Thoracic aorta (tissue), 2 donors: ENCODE results near the gene HECW1. TPM values are rescaled to one million over a fixed set of nuclear protein-coding genes. Genes with fewer than 3 reads are reported as not detected.
"Not testable (repeated sequence)": the region's sequence is repeated elsewhere in the genome, so short reads cannot be mapped to it uniquely, and the experiment has no call there.

Source experiments
- ATAC-seq: fragments of 150-250 bp; one replicate; pipeline ENCODE4 v1.8.0; 2017; ENCODE audit warnings: low read depth; ENCODE audit not compliant: insufficient number of reproducible peaks, low FRiP score
- DNase-seq: peaks from one replicate; pipeline ENCODE4 v3.0.0-alpha.2; 2020; ENCODE audit warnings: low spot score
- H3K27ac ChIP-seq, 2 donors: fragments of 200-600 bp; sonication (generic); 1 replicate in 1 of 2; 2 replicates in 1 of 2; pipeline ENCODE4 v1.5.1; 2016; ENCODE audit warnings: mild to moderate bottlenecking in 2 of 2, moderate library complexity in 2 of 2
- H3K27me3 ChIP-seq: fragments of 200-600 bp; sonication (generic); replicated peaks from 2 replicates; pipeline ENCODE4 v1.6.0; 2016; ENCODE audit warnings: mild to moderate bottlenecking; ENCODE audit not compliant: insufficient read depth
- H3K36me3 ChIP-seq: fragments of 200-600 bp; sonication (generic); one replicate; pipeline ENCODE4 v1.5.1; 2016
- H3K4me1 ChIP-seq, 2 donors: fragments of 200-600 bp; sonication (generic); 1 replicate in 1 of 2; 2 replicates in 1 of 2; pipeline versions ENCODE4 v1.5.1 to v1.6.0; 2016; ENCODE audit warnings: low read depth in 2 of 2, mild to moderate bottlenecking in 1 of 2; ENCODE audit not compliant: control insufficient read depth in 1 of 2
- H3K4me3 ChIP-seq: fragments of 200-600 bp; sonication (generic); 2 replicates; pipeline ENCODE4 v1.5.1; 2016; ENCODE audit warnings: mild to moderate bottlenecking
- H3K9me3 ChIP-seq: fragments of 200-600 bp; sonication (generic); 2 replicates; pipeline ENCODE4 v1.5.1; 2016
- total RNA-seq, 2 donors: library from RNA; depleted of rRNA; stranded (reverse); fragments of >200 nt; gene quantifications; one replicate each; pipeline versions ENCODE4 v1.1.0 to v1.2.3, GENCODE V29; 2016
- TF ChIP-seq, protein P1 (sequence below): fragments of 200-600 bp; sonication (generic); IDR thresholded peaks from one replicate; pipeline ENCODE4 v1.5.1; 2019; ENCODE audit warnings: antibody characterized with exemption

The HECW1 gene
- total RNA-seq, 2 donors from 2014 or later = 0.28 to 2.3 TPM

DNA sequence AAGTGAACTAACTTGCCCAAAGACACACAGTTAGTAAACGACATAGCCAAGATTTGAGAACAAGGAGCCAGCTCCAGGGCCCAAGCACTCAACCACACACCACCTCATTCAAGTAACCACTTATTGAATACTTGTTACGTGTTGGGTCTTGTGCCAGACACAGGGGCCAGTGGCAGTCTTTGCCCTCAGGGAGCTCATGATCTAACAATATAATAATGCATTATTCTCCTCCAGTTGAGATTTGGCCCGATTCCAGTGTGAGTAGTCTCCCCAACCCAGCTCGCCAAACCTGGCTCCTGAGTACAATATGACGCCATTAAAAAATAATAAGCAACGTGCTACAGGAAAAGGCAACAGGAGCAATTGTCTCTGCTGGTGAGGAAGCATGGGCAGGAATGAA, 456.1 kb downstream of the HECW1 start:
- TF ChIP-seq, protein P1, sequence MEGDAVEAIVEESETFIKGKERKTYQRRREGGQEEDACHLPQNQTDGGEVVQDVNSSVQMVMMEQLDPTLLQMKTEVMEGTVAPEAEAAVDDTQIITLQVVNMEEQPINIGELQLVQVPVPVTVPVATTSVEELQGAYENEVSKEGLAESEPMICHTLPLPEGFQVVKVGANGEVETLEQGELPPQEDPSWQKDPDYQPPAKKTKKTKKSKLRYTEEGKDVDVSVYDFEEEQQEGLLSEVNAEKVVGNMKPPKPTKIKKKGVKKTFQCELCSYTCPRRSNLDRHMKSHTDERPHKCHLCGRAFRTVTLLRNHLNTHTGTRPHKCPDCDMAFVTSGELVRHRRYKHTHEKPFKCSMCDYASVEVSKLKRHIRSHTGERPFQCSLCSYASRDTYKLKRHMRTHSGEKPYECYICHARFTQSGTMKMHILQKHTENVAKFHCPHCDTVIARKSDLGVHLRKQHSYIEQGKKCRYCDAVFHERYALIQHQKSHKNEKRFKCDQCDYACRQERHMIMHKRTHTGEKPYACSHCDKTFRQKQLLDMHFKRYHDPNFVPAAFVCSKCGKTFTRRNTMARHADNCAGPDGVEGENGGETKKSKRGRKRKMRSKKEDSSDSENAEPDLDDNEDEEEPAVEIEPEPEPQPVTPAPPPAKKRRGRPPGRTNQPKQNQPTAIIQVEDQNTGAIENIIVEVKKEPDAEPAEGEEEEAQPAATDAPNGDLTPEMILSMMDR = no peak
- Histone ChIP-seq H3K9me3 (no peaks in the 10 kb centered on the region), H3K4me1 (no peaks in the 10 kb centered on the region), H3K27me3 (no peaks in the 10 kb centered on the region), H3K27ac (no peak overlapping the region), H3K36me3 (no peaks in the 10 kb centered on the region), H3K4me3 (no peak overlapping the region)
- ATAC-seq (no peak), DNase-seq (no peak)

DNA sequence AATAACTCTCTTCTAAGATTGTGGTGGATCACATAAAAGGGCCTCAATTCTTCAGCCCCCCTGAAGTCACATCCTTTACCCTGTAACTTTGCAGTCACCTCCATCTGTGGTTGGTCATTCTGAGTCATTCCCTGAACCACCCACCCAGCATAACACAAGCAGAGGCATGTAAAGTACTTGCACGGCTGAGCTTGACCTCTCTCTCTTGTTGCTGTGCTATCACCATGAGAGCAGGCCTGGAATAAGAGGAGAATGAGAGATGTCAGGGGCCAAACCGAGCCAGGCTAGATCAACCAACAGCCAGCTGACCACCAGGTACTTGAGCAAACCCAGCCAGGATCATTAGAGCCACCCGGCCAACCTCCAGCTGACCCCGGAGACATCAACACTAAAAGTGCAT, 457.0 kb downstream of the HECW1 start:
- ATAC-seq (no peak), DNase-seq (no peak)
- Histone ChIP-seq H3K9me3 (no peaks in the 10 kb centered on the region), H3K4me1 (no peaks in the 10 kb centered on the region), H3K36me3 (no peaks in the 10 kb centered on the region), H3K27me3 (no peaks in the 10 kb centered on the region), H3K4me3 (no peak overlapping the region), H3K27ac (no peak overlapping the region)
- TF ChIP-seq, protein P1 = no peak

DNA sequence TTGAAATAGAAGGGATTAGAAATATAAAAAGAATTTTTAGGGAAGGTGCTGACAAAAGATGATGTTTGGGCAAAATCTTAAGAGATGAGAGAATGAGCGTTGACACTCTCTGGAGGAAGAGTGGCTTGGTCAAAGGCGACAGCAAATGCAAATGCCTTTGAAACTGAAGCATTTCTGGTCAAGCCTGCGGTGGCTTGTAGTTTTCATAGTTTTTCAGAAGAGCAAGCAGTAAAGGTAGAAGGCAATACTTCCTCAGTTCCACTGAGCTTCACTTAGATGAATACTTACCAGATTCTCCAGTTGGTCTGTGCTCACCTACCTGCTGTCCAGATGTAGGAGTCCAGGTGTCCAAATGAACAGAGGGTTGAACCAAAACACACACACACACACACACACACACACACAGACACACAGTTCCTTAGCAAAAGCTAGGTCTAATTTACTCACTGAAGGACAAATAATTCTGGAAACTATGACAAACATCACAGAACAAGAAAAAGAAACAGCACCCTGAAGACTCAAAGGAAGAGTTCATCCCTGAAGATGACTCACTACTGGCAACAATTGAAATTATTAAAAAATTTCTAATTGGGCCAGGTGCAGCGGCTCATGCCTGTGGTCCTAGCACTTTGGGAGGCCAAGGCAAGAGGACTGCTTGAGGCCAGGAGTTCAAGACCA, 458.4 kb downstream of the HECW1 start:
- DNase-seq (no peak), ATAC-seq (no peak)
- no peaks in the 10 kb centered on the region for H3K27me3 ChIP-seq
- no peaks in the 10 kb centered on the region for H3K4me1 ChIP-seq
- H3K4me3 ChIP-seq = no peak overlapping the region
- H3K36me3 ChIP-seq = no peaks in the 10 kb centered on the region
- TF ChIP-seq, protein P1 = no peak
- H3K27ac ChIP-seq = no peak overlapping the region
- no peaks in the 10 kb centered on the region for H3K9me3 ChIP-seq

DNA sequence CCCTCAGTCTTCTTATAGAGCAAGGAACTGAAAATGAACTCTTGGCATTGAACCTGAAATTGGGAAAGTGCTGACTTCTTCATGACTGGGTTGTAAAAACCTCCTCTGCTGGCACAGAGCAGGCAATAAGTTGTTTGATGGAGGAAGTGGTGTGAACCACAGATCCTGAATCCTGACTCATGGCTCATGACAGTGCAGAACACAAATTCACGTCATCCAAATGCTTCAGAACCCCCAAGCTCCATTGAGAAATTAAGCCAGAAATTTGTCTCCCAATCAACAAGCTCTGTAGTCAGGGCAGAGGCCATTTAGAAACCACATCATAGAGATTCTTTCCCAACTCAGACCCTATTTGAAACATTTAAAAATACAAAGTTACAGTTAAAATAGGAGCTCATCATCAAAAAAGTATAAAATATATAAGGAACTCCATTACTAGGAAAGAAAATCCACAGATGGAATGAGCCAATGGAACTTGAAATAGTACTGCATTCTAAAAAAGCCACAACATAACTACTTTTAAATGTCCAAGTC, 460.1 kb downstream of the HECW1 start:
- no peaks in the 10 kb centered on the region for H3K27me3 ChIP-seq
- no peaks in the 10 kb centered on the region for H3K4me1 ChIP-seq
- no peak overlapping the region for H3K4me3 ChIP-seq
- DNase-seq = no peak
- peak; percentile 69 for ATAC-seq
- no peaks in the 10 kb centered on the region for H3K9me3 ChIP-seq
- H3K36me3 ChIP-seq = no peaks in the 10 kb centered on the region
- TF ChIP-seq, protein P1 = no peak
- no peak overlapping the region for H3K27ac ChIP-seq

DNA sequence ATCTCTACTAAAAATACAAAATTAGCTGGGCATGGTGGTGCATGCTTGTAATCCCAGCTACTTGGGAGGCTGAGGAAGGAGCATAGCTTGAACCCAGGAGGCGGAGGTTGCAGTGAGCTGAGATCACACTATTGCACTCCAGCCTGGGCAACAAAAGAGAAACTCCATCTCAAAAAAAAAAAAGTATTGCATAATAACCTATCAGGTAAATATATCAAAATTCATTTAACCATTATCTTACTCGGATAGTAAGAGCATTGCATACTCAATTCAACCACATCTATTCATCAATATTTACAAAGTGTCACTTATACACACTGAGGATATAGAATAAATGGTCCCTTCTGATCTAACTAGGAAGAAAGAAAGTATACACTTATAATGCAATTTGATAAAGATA, 461.4 kb downstream of the HECW1 start:
- ATAC-seq, H3K36me3 ChIP-seq, H3K27ac ChIP-seq, H3K9me3 ChIP-seq, DNase-seq, H3K27me3 ChIP-seq, H3K4me1 ChIP-seq, H3K4me3 ChIP-seq: not testable (repeated sequence)

DNA sequence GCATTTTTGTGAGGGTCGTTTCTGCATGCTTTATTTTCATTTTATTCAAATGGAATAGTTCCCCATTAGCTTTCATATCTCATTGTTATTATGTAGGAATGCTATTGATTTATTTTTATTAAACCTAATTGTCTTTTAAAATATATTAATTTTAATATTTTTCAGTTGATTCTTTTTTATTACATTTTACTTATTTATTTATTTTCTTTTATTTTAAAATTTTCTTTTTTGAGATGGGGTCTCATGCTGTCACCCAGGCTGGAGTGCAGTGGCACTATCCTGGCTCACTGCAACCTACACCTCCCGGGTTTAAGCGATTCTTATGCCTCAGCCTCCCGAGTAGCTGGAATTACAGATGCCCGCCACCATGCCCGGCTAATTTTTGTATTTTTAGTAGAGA, 463.1 kb downstream of the HECW1 start:
- Histone ChIP-seq H3K27me3 (no peaks in the 10 kb centered on the region), H3K27ac (no peak overlapping the region), H3K36me3 (no peaks in the 10 kb centered on the region), H3K9me3 (no peaks in the 10 kb centered on the region), H3K4me3 (no peak overlapping the region), H3K4me1 (no peaks in the 10 kb centered on the region)
- no peak for DNase-seq
- no peak for ATAC-seq
- TF ChIP-seq, protein P1 = no peak
